Breast epithelium (tissue), 4 donors: Measurements from ENCODE around the gene CFL1. TPM values are rescaled to one million over a fixed set of nuclear protein-coding genes. Genes with fewer than 3 reads are reported as not detected.
A peak's percentile ranks its signal among the peaks of the same experiment; 100 is the strongest.

Experiments
- DNase-seq, 2 donors: peaks; one replicate each; pipeline ENCODE4 v3.0.0-alpha.2; 2019; ENCODE audit warnings: low spot score in 2 of 2
- H3K27ac ChIP-seq, 2 donors: fragments of 200-600 bp; sonication (generic) in 1 of 2; one replicate each; pipeline ENCODE4 v1.5.1; 2016 to 2019; ENCODE audit warnings: mild to moderate bottlenecking in 1 of 2
- H3K27me3 ChIP-seq, 2 donors: fragments of 200-600 bp; sonication (generic) in 1 of 2; one replicate each; pipeline versions ENCODE4 v1.5.1 to v1.6.0; 2017 to 2019; ENCODE audit warnings: control low read depth in 1 of 2, mild to moderate bottlenecking in 1 of 2
- H3K36me3 ChIP-seq: fragments of 200-600 bp; one replicate; pipeline ENCODE4 v1.5.1; 2019
- H3K4me1 ChIP-seq, 2 donors: fragments of 200-600 bp; sonication (generic); one replicate each; pipeline ENCODE4 v1.5.1; 2016 to 2019; ENCODE audit warnings: control low read depth in 1 of 2
- H3K4me3 ChIP-seq, 3 donors: fragments of 200-600 bp; sonication (generic); 1 replicate in 2 of 3; 2 replicates in 1 of 3; pipeline ENCODE4 v1.5.1; 2016 to 2019; ENCODE audit warnings: mild to moderate bottlenecking in 3 of 3, moderate library complexity in 2 of 3
- H3K9me3 ChIP-seq, 2 donors: fragments of 200-600 bp; sonication (generic) in 1 of 2; one replicate each; pipeline ENCODE4 v1.5.1; 2016 to 2019; ENCODE audit warnings: control low read depth in 1 of 2
- CTCF ChIP-seq, 3 donors: fragments of 450-650 bp; IDR thresholded peaks; one replicate each; pipeline ENCODE4 v1.5.1; 2016 to 2017; ENCODE audit warnings: antibody characterized with exemption in 3 of 3, mild to moderate bottlenecking in 3 of 3, moderate library complexity in 3 of 3
- POLR2A ChIP-seq: fragments of 450-650 bp; IDR thresholded peaks from one replicate; pipeline ENCODE4 v1.6.1; 2016; ENCODE audit warnings: antibody characterized with exemption, mild to moderate bottlenecking, moderate library complexity
- POLR2AphosphoS5 ChIP-seq, 3 donors: sonication (generic); formaldehyde crosslinking; IDR thresholded peaks; one replicate each; pipeline ENCODE4 v1.6.1; 2017; ENCODE audit warnings: antibody characterized with exemption in 3 of 3
- intact Hi-C: fragments of 100-400 bp; cut with DNase I; formaldehyde crosslinking; loops from one replicate; pipeline ENCODE4 v1.15.1; 2023; ENCODE audit warnings: low total_unique reads
- total RNA-seq, 3 donors: library from RNA; depleted of rRNA; stranded (reverse); fragments of >200 nt; gene quantifications; one replicate each; pipeline ENCODE4 v1.1.0, GENCODE V29; 2016

The CFL1 gene
- total RNA-seq, 3 donors from 2014 or later = 407 to 564 (median 453) TPM

GRCh38 chr11:65880027-65880426 is 22.0 kb upstream of the CFL1 start:
- H3K4me3 ChIP-seq = no peak overlapping the region

GRCh38 chr11:65879617-65880016 is 21.6 kb upstream of the CFL1 start, which contains the start of gene CTSW:
TSS of gene CTSW (plus strand) at chr11:65879837. CDS start at chr11:65879855, 18 bp downstream.
- Histone ChIP-seq H3K4me3 (no peak within 1 kb of the TSS), H3K27me3 (no peaks in the 10 kb centered on the region), H3K36me3 (no peaks in the 10 kb centered on the region), H3K4me1 (no peaks in the 10 kb centered on the region), H3K9me3 (no peaks in the 10 kb centered on the region), H3K27ac (no peak within 1 kb of the TSS)
- no peak for TF ChIP-seq POLR2A
- no peak for TF ChIP-seq CTCF (IDR thresholded peaks at IDR 0.05)
- TF ChIP-seq POLR2AphosphoS5 (IDR thresholded peaks at IDR 0.05) = no peak
- intact Hi-C loops = loop anchor here (10.0 kb wide), 1 partner anchor 85 kb away; the partner anchor contains the start of gene SART1
- no peak for DNase-seq

More at GRCh38 chr11:65880027-65880426, 22.0 kb upstream of the CFL1 start:
- Histone ChIP-seq H3K9me3 (no peaks in the 10 kb centered on the region), H3K27ac (no peak overlapping the region), H3K27me3 (no peaks in the 10 kb centered on the region), H3K4me1 (no peaks in the 10 kb centered on the region), H3K36me3 (no peaks in the 10 kb centered on the region)
- intact Hi-C loops = loop anchor here (10.0 kb wide), 1 partner anchor 85 kb away; the partner anchor contains the start of gene SART1
- no peak for TF ChIP-seq POLR2AphosphoS5 (IDR thresholded peaks at IDR 0.05)
- TF ChIP-seq CTCF (IDR thresholded peaks at IDR 0.05) = no peak
- TF ChIP-seq POLR2A = no peak
- DNase-seq = no peak

- Histone ChIP-seq H3K36me3 (no peaks in the 10 kb centered on the region), H3K4me3 (peak overlapping the region; percentile 53 to 88 (median 65)), H3K27me3 (no peaks in the 10 kb centered on the region), H3K9me3 (no peaks in the 10 kb centered on the region), H3K27ac (peak overlapping the region; percentile 88 to 97), H3K4me1 (peaks cover 0 to 10% of the 10 kb centered on the region in 2 donors)
- intact Hi-C loops = no loop called here
- TF ChIP-seq POLR2A = peak; percentile 61
- TF ChIP-seq POLR2AphosphoS5 (IDR thresholded peaks at IDR 0.05) = peak; percentile 29 to 83 (median 80)
- TF ChIP-seq CTCF (IDR thresholded peaks at IDR 0.05) = peak in 2 of 3 donors; percentile 9 to 13
- DNase-seq = peak; percentile 92 to 95
Measured at GRCh38 chr11:65873318-65874156, 15.6 kb upstream of the CFL1 start.

- intact Hi-C loops = no loop called here
- peaks cover 0 to 10% of the 10 kb centered on the region in 2 donors for H3K4me1 ChIP-seq
Measured at GRCh38 chr11:65872586-65873317, 14.8 kb upstream of the CFL1 start, which contains the start of gene EFEMP2. TSS of gene EFEMP2 (minus strand) at chr11:65872800. CDS start at chr11:65872354, 446 bp downstream.

More at GRCh38 chr11:65872586-65873317, 14.8 kb upstream of the CFL1 start, which contains the start of gene EFEMP2:
- no peak for TF ChIP-seq CTCF (IDR thresholded peaks at IDR 0.05)
- no peak for TF ChIP-seq POLR2A
- no peak for TF ChIP-seq POLR2AphosphoS5 (IDR thresholded peaks at IDR 0.05)
- H3K9me3 ChIP-seq = no peaks in the 10 kb centered on the region
- peak within 1 kb of the TSS; percentile 53 to 88 (median 65) for H3K4me3 ChIP-seq
- H3K27ac ChIP-seq = peak within 1 kb of the TSS; percentile 88 to 97
- DNase-seq = no peak
- no peaks in the 10 kb centered on the region for H3K27me3 ChIP-seq
- H3K36me3 ChIP-seq = no peaks in the 10 kb centered on the region
